H1 (cell line): Measurements from ENCODE around the gene TEX29. TPM values are rescaled to one million over a fixed set of nuclear protein-coding genes. Genes with fewer than 3 reads are reported as not detected.

Experiments
- CTCF ChIA-PET: fragments of 300-600 bp; sonication (Branson Sonifier 250); formaldehyde crosslinking; loops from one replicate; lab custom pipeline; 2021; ENCODE audit not compliant: partially characterized antibody; lab: Charles Lee
- POLR2A ChIA-PET: fragments of 300-600 bp; sonication (Branson Sonifier 250); formaldehyde crosslinking; loops from one replicate; lab custom pipeline; 2021; ENCODE audit warnings: inconsistent platforms; ENCODE audit not compliant: partially characterized antibody; lab: Charles Lee
- DNase-seq, 2 experiments: peaks; one replicate each; pipeline versions ENCODE4 v3.0.0 to v3.0.0-alpha.2; 2010 to 2022; ENCODE audit warnings: low spot score in 2 of 2, low read depth in 1 of 2, mixed read lengths in 1 of 2
- FAIRE-seq: peaks from 2 replicates; lab custom pipeline; 2011; peaks lifted over from hg19 to GRCh38; lab: Jason Lieb, UNC
- H2AFZ ChIP-seq: 2 replicates; pipeline ENCODE4 v1.8.1; 2012; ENCODE audit warnings: low read length, inconsistent platforms
- H2AK5ac ChIP-seq: 2 replicates; pipeline ENCODE4 v1.6.1; 2013; ENCODE audit warnings: low read depth, low read length
- H2BK120ac ChIP-seq: replicated peaks from 2 replicates; pipeline ENCODE3; 2013; ENCODE audit warnings: low read depth, low read length, inconsistent platforms
- H2BK12ac ChIP-seq: 2 replicates; pipeline ENCODE4 v1.6.1; 2013; ENCODE audit warnings: low read depth, low read length
- H2BK15ac ChIP-seq: 2 replicates; pipeline ENCODE4 v1.6.1; 2013; ENCODE audit warnings: low read length
- H2BK20ac ChIP-seq: 2 replicates; pipeline ENCODE4 v1.6.1; 2013; ENCODE audit warnings: low read length
- H2BK5ac ChIP-seq: 2 replicates; pipeline ENCODE4 v1.6.1; 2013; ENCODE audit warnings: low read depth, low read length
- H3K14ac ChIP-seq: 2 replicates; pipeline ENCODE4 v1.6.1; 2013; ENCODE audit warnings: inconsistent platforms; ENCODE audit not compliant: insufficient read length
- H3K18ac ChIP-seq: 2 replicates; pipeline ENCODE4 v1.6.1; 2013; ENCODE audit warnings: low read length; ENCODE audit errors: extremely low read depth
- H3K23ac ChIP-seq: 2 replicates; pipeline ENCODE4 v1.6.1; 2013; ENCODE audit warnings: inconsistent platforms; ENCODE audit not compliant: insufficient read length
- H3K23me2 ChIP-seq: 2 replicates; pipeline ENCODE4 v1.6.1; 2013; ENCODE audit warnings: low read depth, low read length
- H3K27ac ChIP-seq: 2 replicates; pipeline ENCODE4 v1.6.1; 2011; ENCODE audit warnings: low read depth, low read length, inconsistent platforms
- H3K27me3 ChIP-seq, 4 experiments: replicated peaks in 1 of 4; 1 replicate in 1 of 4; 2 replicates in 3 of 4; pipeline versions ENCODE4 v1.6.1 to v1.8.1; 2011 to 2013; ENCODE audit warnings: low read length in 3 of 4, mild to moderate bottlenecking in 3 of 4, inconsistent platforms in 2 of 4, mixed read lengths in 2 of 4, moderate library complexity in 1 of 4; ENCODE audit not compliant: control insufficient read depth in 3 of 4, insufficient read depth in 3 of 4; ENCODE audit errors: extremely low read depth in 1 of 4
- H3K36me3 ChIP-seq, 4 experiments: 2 replicates each; pipeline versions ENCODE4 v1.6.1 to v1.8.1; 2011 to 2013; ENCODE audit warnings: mild to moderate bottlenecking in 4 of 4, low read length in 3 of 4, moderate library complexity in 2 of 4, control low read depth in 1 of 4, inconsistent platforms in 1 of 4; ENCODE audit not compliant: insufficient read depth in 4 of 4, control insufficient read depth in 2 of 4
- H3K4ac ChIP-seq: replicated peaks from 2 replicates; pipeline ENCODE3; 2013; ENCODE audit warnings: low read length, low read depth, mixed read lengths, inconsistent platforms; ENCODE audit not compliant: insufficient read length
- H3K4me1 ChIP-seq, 4 experiments: replicated peaks in 1 of 4; 1 replicate in 1 of 4; 2 replicates in 3 of 4; pipeline versions ENCODE4 v1.6.1 to v1.8.1; 2011 to 2013; ENCODE audit warnings: low read length in 3 of 4, inconsistent platforms in 2 of 4, mixed read lengths in 1 of 4; ENCODE audit not compliant: insufficient read depth in 4 of 4, control insufficient read depth in 3 of 4
- H3K4me2 ChIP-seq, 2 experiments: 2 replicates each; pipeline versions ENCODE4 v1.6.1 to v1.8.1; 2011 to 2013; ENCODE audit warnings: low read depth in 2 of 2, low read length in 2 of 2, control low read depth in 1 of 2, inconsistent platforms in 1 of 2, mild to moderate bottlenecking in 1 of 2; ENCODE audit not compliant: insufficient read depth in 1 of 2
- H3K4me3 ChIP-seq, 4 experiments: fragments of 200-600, 300-600 bp in 1 of 4; sonication (generic), shearing (Covaris generic), sonication (Bioruptor Twin) in 1 of 4; 2 replicates each; pipeline versions ENCODE4 v1.5.1 to v1.8.1; 2011 to 2016; ENCODE audit warnings: low read length in 4 of 4, low read depth in 3 of 4, control low read depth in 2 of 4, inconsistent platforms in 2 of 4, mild to moderate bottlenecking in 2 of 4, mixed read lengths in 1 of 4, moderate library complexity in 1 of 4; ENCODE audit not compliant: insufficient read depth in 2 of 4; ENCODE audit errors: extremely low read depth in 1 of 4
- H3K56ac ChIP-seq: replicated peaks from 2 replicates; pipeline ENCODE3; 2013; ENCODE audit warnings: low read depth, mild to moderate bottlenecking, mixed read lengths, low read length, inconsistent platforms; ENCODE audit not compliant: insufficient read length
- H3K79me1 ChIP-seq: 2 replicates; pipeline ENCODE4 v1.6.1; 2013; ENCODE audit warnings: low read depth, low read length, control low read depth
- H3K79me2 ChIP-seq, 2 experiments: 2 replicates each; pipeline versions ENCODE4 v1.6.1 to v1.8.1; 2012 to 2013; ENCODE audit warnings: low read length in 2 of 2, mild to moderate bottlenecking in 2 of 2, inconsistent platforms in 1 of 2; ENCODE audit not compliant: insufficient read depth in 2 of 2, control insufficient read depth in 1 of 2
- H3K9ac ChIP-seq, 4 experiments: replicated peaks in 1 of 4; 1 replicate in 1 of 4; 2 replicates in 3 of 4; pipeline versions ENCODE4 v1.6.1 to v1.8.1; 2011 to 2013; ENCODE audit warnings: low read depth in 3 of 4, low read length in 3 of 4, control low read depth in 2 of 4, mild to moderate bottlenecking in 2 of 4, moderate library complexity in 2 of 4, inconsistent platforms in 1 of 4; ENCODE audit errors: extremely low read depth in 1 of 4
- H3K9me3 ChIP-seq, 2 experiments: 2 replicates each; pipeline versions ENCODE4 v1.6.1 to v1.8.1; 2012 to 2013; ENCODE audit warnings: mild to moderate bottlenecking in 2 of 2, moderate library complexity in 2 of 2, control low read depth in 1 of 2, inconsistent platforms in 1 of 2, low read depth in 1 of 2, low read length in 1 of 2, mixed read lengths in 1 of 2; ENCODE audit not compliant: insufficient read depth in 2 of 2
- H4K20me1 ChIP-seq, 2 experiments: replicated peaks in 1 of 2; 2 replicates each; pipeline versions ENCODE3 to v1.8.1; 2011 to 2013; ENCODE audit warnings: inconsistent platforms in 2 of 2, low read length in 2 of 2, mild to moderate bottlenecking in 1 of 2; ENCODE audit not compliant: insufficient read depth in 2 of 2, control insufficient read depth in 1 of 2
- H4K5ac ChIP-seq: 2 replicates; pipeline ENCODE4 v1.6.1; 2013; ENCODE audit warnings: low read length, low read depth, mixed read lengths, inconsistent platforms; ENCODE audit not compliant: insufficient read length
- H4K8ac ChIP-seq: 2 replicates; pipeline ENCODE4 v1.8.0; 2013; ENCODE audit warnings: mild to moderate bottlenecking, moderate library complexity, low read length, inconsistent platforms; ENCODE audit not compliant: insufficient read depth; ENCODE audit errors: extremely low read depth
- H4K91ac ChIP-seq: replicated peaks from 2 replicates; pipeline ENCODE3; 2013; ENCODE audit warnings: low read length, mixed read lengths, inconsistent platforms; ENCODE audit not compliant: insufficient read length
- WGBS, 2 experiments: shearing (Covaris generic) in 1 of 2; methylation state at CpG; one replicate each; pipeline versions ENCODE4 v1.1.6 to v1.1.7; 2013 to 2015; ENCODE audit warnings: low lambda C conversion rate in 2 of 2, mixed read lengths in 2 of 2, inconsistent platforms in 1 of 2, low coverage in 1 of 2, missing lambda C conversion rate in 1 of 2; ENCODE audit not compliant: insufficient replicate concordance in 2 of 2, insufficient coverage in 1 of 2, insufficient read length in 1 of 2; ENCODE audit errors: extremely low coverage in 1 of 2, missing lambda C conversion rate in 1 of 2; 5-methylcytosine and 5-hydroxymethylcytosine counted together
- polyA plus RNA-seq, 7 experiments: library from polyadenylated mRNA; depleted of rRNA in 3 of 7; stranded (reverse) in 5 of 7; unstranded in 2 of 7; fragments of >200 nt in 5 of 7; fragments of 200-250 nt in 2 of 7; gene quantifications; 1 replicate in 5 of 7; 2 replicates in 1 of 7; 4 replicates in 1 of 7; pipeline versions ENCODE4 v1.2.1 to v1.2.3, GENCODE V29; 2011 to 2013; ENCODE audit warnings: missing spikeins in 2 of 7, mixed read lengths in 2 of 7
- total RNA-seq: library from RNA; stranded (reverse); fragmentation: NEBNext Ultra II Directional; extraction: Animal tissue kit (Norgen Biotek cat#: 25700); gene quantifications from 2 replicates; pipeline ENCODE4 v1.2.1, GENCODE V29; 2021

TEX29 gene
- total and polyA plus RNA-seq, 2 of the 8 experiments (the other 6 are each of a cell fraction or from before 2014, with no cell fraction given): 0.08 TPM; not detected in 1

GRCh38 chr13:111288276-111288675, 32.2 kb upstream of the TEX29 start:
- 94% methylated on average over 7 of the region's 7 CpGs; no CpG with 5 or more reads in 1 of the 2 experiments for WGBS, 2 experiments
- Histone ChIP-seq H3K14ac (no peak overlapping the region), H4K5ac (no peak overlapping the region), H3K23me2 (0 out of 2 replicates have a peak, but pooled peaks cover 1% of the 10 kb centered on the region), H3K79me1 (0 out of 2 replicates have a peak, but pooled peaks cover 3% of the 10 kb centered on the region), H3K4me2 (no peak overlapping the region), H3K27ac (no peak overlapping the region), H3K27me3 (no peaks in the 10 kb centered on the region), H3K18ac (no peak overlapping the region), H2BK5ac (no peak overlapping the region), H4K91ac (no peak overlapping the region), H3K79me2 (no peaks in the 10 kb centered on the region), H3K56ac (no peak overlapping the region), H2BK20ac (no peak overlapping the region), H4K20me1 (peaks cover 2 to 4% of the 10 kb centered on the region in 2 experiments), H3K9me3 (no peaks in the 10 kb centered on the region), H2BK120ac (no peak overlapping the region), H3K4ac (no peak overlapping the region), H3K36me3 (peaks cover 14 to 55% (median 31%) of the 10 kb centered on the region in 4 experiments), H2BK12ac (no peak overlapping the region), H3K4me3 (no peak overlapping the region), H4K8ac (no peak overlapping the region), H2BK15ac (no peak overlapping the region), H2AFZ (no peak overlapping the region), H3K4me1 (no peaks in the 10 kb centered on the region), H2AK5ac (no peak overlapping the region), H3K9ac (no peak overlapping the region), H3K23ac (no peak overlapping the region)
- DNase-seq: no peak
- no peak for FAIRE-seq
- ChIA-PET POLR2A (no interaction called here), CTCF (interaction anchor here (1.3 kb wide), 1 partner anchor 19 kb away, joined by 3 read pairs; no protein-coding TSS in a partner anchor)
